ENCODE results near the gene TPCN2. TPM values are rescaled to one million over a fixed set of nuclear protein-coding genes. Genes with fewer than 3 reads are reported as not detected.

TPCN2 gene
- total RNA-seq, 2 donors from 2014 or later = 17.6 to 31.0 TPM

DNA sequence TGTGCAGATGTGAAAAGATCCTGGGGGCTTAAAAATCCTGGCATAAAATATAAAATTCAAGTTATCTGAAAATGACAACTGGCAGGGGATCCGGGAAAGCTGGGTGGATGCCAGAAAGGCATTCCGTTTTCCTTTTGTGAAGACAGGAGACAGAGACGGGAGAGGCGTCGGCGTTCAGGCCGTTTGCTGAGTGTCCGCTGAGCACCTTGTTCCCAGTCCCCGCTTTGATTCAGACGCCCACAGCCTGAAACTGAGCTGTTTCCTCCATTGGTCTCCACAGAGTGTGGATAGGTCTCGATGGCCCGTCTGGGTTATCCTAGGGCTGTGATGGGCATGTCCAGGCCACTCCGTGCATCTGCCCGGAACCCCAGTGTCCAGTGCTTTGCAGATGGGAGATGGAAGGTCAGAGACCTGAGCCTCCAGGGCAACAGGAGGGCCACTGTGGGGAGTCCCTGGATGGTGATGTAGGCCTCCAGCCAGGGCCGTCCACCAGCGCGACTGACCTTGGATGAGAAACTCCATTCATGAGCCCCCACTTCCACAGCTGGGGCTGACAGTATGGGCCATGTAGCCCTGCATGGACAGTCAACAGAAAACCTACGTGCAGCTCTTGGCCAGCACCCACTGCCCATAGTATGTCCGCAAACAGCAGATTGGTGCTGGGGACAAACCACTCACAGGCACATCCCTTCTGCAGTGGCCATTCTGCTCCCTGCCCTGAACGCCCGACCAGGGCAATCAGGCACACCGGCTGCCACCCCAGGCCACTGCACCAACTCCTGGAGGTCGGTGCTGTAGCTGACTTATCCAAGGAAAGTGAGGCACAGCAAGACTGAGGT, 47.3 kb upstream of the TPCN2 start:
- DNase-seq (ENCODE audit: low spot score) = no peak
- H3K27ac ChIP-seq = peak overlapping the region; percentile 56 to 60
- H3K4me1 ChIP-seq (replicated peaks) = peaks cover 6% of the 10 kb centered on the region
- no peak overlapping the region for H3K4me3 ChIP-seq
- no peak for TF ChIP-seq POLR2A (IDR thresholded peaks at IDR 0.05)
- TF ChIP-seq POLR2AphosphoS5 (IDR thresholded peaks at IDR 0.05) = no peak
- TF ChIP-seq, protein P1, sequence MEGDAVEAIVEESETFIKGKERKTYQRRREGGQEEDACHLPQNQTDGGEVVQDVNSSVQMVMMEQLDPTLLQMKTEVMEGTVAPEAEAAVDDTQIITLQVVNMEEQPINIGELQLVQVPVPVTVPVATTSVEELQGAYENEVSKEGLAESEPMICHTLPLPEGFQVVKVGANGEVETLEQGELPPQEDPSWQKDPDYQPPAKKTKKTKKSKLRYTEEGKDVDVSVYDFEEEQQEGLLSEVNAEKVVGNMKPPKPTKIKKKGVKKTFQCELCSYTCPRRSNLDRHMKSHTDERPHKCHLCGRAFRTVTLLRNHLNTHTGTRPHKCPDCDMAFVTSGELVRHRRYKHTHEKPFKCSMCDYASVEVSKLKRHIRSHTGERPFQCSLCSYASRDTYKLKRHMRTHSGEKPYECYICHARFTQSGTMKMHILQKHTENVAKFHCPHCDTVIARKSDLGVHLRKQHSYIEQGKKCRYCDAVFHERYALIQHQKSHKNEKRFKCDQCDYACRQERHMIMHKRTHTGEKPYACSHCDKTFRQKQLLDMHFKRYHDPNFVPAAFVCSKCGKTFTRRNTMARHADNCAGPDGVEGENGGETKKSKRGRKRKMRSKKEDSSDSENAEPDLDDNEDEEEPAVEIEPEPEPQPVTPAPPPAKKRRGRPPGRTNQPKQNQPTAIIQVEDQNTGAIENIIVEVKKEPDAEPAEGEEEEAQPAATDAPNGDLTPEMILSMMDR (IDR thresholded peaks at IDR 0.05) = no peak
- no peaks in the 10 kb centered on the region for H3K36me3 ChIP-seq
- no peaks in the 10 kb centered on the region for H3K9me3 ChIP-seq
- intact Hi-C loops (cut with DNase I) = no loop called here
- 70% methylated on average over 23 of the region's 23 CpGs for WGBS
- H3K27me3 ChIP-seq (replicated peaks; ENCODE audit: insufficient read depth) = no peaks in the 10 kb centered on the region

DNA sequence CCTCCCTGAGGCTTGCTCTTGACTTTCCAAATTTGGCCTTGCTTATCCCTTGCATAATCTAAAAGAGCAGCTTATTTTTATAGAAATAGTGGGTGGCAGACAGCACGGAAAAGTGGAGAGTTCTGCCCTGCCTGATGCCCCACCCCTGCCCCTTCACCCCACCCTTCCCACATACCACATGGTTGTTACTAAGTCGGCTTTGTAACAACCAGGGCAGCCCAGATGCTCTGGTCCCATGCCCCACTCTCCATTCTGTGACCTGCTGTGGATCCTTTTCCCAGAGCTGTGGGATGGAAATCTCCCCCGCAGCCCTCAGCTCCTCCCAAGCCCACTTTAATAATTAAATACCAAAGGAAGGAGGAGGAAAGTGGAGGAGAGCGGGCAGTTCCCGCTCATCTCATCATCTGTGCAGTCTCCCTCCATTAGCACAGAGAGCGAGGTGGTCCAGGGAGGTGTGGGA, 46.6 kb upstream of the TPCN2 start:
- intact Hi-C loops (cut with DNase I) = no loop called here
- peak overlapping the region; percentile 56 to 60 for H3K27ac ChIP-seq
- DNase-seq (ENCODE audit: low spot score) = no peak
- WGBS = 76% methylated on average over 6 of the region's 6 CpGs
- TF ChIP-seq POLR2A (IDR thresholded peaks at IDR 0.05) (no peak), POLR2AphosphoS5 (IDR thresholded peaks at IDR 0.05) (no peak)
- TF ChIP-seq, protein P1 (IDR thresholded peaks at IDR 0.05) = no peak
- no peaks in the 10 kb centered on the region for H3K36me3 ChIP-seq
- no peaks in the 10 kb centered on the region for H3K9me3 ChIP-seq
- H3K4me1 ChIP-seq (replicated peaks) = peaks cover 6% of the 10 kb centered on the region
- no peak overlapping the region for H3K4me3 ChIP-seq
- no peaks in the 10 kb centered on the region for H3K27me3 ChIP-seq (replicated peaks; ENCODE audit: insufficient read depth)

DNA sequence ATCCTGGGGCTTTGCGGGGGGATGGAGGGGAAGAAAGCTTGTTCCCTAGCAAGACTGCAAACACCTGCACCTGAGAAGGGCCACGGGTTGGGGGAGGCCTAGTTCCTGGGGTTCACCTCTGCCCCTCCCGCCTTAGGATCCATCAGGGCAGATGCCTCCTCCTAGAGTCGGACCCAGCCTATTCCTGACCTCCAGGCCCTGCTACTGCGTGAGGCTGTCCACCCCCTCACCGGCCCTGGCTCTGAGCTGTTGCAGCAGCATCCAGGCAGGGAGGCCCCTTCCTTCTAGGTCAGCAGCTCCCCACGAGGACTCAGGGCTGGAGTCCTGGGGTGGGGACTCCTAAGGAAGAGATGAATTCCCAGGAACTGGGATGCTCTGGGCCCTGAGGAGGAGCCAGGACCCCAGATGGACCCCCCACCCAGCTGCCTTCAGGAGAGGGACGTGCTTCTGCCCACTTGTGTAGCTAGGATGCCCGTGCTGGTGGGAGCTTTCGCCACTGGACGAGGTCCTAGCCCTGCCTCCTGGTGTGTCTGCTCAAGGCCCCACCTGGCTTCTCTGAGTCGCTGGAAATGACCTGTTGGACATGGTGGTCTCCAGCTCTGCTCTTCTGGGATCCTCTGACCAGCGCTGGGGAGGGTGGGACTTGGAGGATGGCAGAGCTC, 46.0 kb upstream of the TPCN2 start:
- Histone ChIP-seq H3K4me1 (replicated peaks) (peaks cover 6% of the 10 kb centered on the region), H3K27me3 (replicated peaks; ENCODE audit: insufficient read depth) (no peaks in the 10 kb centered on the region), H3K4me3 (no peak overlapping the region), H3K36me3 (no peaks in the 10 kb centered on the region), H3K9me3 (no peaks in the 10 kb centered on the region), H3K27ac (peak overlapping the region; percentile 56 to 60)
- no peak for DNase-seq (ENCODE audit: low spot score)
- 80% methylated on average over 13 of the region's 13 CpGs for WGBS
- no peak for TF ChIP-seq POLR2AphosphoS5 (IDR thresholded peaks at IDR 0.05)
- TF ChIP-seq, protein P1 (IDR thresholded peaks at IDR 0.05) = no peak
- TF ChIP-seq POLR2A (IDR thresholded peaks at IDR 0.05) = no peak
- intact Hi-C loops (cut with DNase I) = no loop called here

DNA sequence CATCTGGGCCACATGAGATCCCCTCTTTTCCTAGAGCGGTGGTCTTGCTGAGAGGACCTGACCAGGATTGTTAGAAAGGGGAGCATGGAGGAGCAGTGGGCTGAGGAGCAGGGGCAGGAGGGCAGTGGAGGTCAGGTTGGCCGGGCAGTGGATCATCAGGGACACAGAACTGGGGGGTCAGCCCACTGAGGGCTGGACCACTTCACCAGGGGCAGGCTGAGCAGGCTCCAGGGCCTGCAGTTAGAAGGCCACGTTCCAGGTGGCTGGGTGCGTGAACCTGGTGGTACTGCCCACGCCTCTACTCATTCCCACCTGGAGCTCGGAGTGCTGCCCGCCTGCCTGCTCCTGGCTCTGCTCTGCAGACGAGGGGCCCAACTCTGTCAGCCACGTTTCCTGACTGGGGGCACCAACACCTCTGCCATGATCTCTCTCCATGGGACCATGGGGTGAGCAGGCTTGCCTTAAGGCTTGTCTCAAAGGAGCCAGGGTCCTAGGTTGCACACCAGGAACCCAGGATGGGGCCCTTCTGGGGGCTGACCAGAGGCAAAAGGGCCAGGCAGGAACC, 45.3 kb upstream of the TPCN2 start:
- Histone ChIP-seq H3K36me3 (no peaks in the 10 kb centered on the region), H3K27me3 (replicated peaks; ENCODE audit: insufficient read depth) (no peaks in the 10 kb centered on the region), H3K4me3 (no peak overlapping the region), H3K9me3 (no peaks in the 10 kb centered on the region), H3K4me1 (replicated peaks) (peaks cover 4% of the 10 kb centered on the region), H3K27ac (peak overlapping the region; percentile 56 to 60)
- no peak for DNase-seq (ENCODE audit: low spot score)
- no peak for TF ChIP-seq POLR2A (IDR thresholded peaks at IDR 0.05)
- TF ChIP-seq, protein P1 (IDR thresholded peaks at IDR 0.05) = no peak
- TF ChIP-seq POLR2AphosphoS5 (IDR thresholded peaks at IDR 0.05) = no peak
- intact Hi-C loops (cut with DNase I) = no loop called here
- WGBS = 88% methylated on average over 9 of the region's 9 CpGs
